ES-I3 (cell line): ENCODE results near the gene ADAMTSL3.
"Not testable (repeated sequence)": the region's sequence is repeated elsewhere in the genome, so short reads cannot be mapped to it uniquely, and the experiment has no call there.

Experiments
- H3K36me3 ChIP-seq: 2 replicates; pipeline ENCODE4 v1.6.1; 2013; ENCODE audit warnings: mild to moderate bottlenecking, low read length, control low read depth, moderate library complexity; ENCODE audit not compliant: insufficient read depth
- H3K4me1 ChIP-seq: 2 replicates; pipeline ENCODE4 v1.6.1; 2013; ENCODE audit warnings: mild to moderate bottlenecking, control low read depth, low read length; ENCODE audit not compliant: insufficient read depth
- H3K9ac ChIP-seq: 2 replicates; pipeline ENCODE4 v1.6.1; 2013; ENCODE audit warnings: low read depth, mild to moderate bottlenecking, low read length, moderate library complexity
- H3K9me3 ChIP-seq: 2 replicates; pipeline ENCODE4 v1.6.1; 2013; ENCODE audit warnings: mild to moderate bottlenecking, low read length, moderate library complexity; ENCODE audit not compliant: control insufficient read depth, insufficient read depth

The ADAMTSL3 gene

DNA sequence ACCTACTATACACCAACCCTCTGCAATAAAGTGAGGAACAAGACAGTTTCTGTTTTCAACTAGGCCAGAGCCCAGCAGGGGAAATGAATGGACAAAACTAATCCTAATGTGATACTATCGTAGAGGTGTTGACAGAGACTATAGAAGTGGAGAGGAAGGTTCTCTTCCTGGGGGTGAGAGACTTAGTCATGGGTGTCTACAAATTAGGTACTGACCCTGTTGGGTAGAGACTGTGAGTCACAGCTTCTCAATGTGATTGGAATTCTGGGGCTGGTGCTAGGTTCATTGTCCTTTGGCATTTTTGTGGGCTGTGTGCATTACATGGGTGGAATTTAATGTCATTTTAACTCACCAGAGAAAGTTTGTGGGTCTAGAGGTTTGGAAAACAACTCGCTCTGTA, 79.3 kb downstream of the ADAMTSL3 start:
- no peaks in the 10 kb centered on the region for H3K9me3 ChIP-seq
- H3K4me1 ChIP-seq, result peaks cover 19% of the 10 kb centered on the region
- H3K9ac ChIP-seq, result no peak overlapping the region
- no peaks in the 10 kb centered on the region for H3K36me3 ChIP-seq

DNA sequence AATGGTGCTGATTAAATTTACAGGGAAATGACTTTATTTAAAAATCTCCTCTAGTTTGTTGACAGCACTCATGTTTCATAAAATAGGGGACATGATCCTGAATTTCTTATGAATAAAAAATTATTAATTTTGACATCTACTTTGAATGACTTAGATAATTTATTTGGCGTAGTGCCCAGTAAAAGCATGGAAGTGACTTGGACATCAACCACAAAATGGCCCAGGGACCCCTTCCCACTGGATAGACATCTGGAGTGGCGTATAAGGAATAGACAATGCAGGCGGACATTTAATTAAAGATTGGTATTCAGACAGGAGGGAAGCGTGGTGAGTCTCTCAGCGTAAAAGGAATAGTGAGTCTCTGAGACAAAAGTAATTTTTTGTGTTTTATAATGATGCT, 79.8 kb downstream of the ADAMTSL3 start:
- no peak overlapping the region for H3K9ac ChIP-seq
- no peaks in the 10 kb centered on the region for H3K36me3 ChIP-seq
- H3K4me1 ChIP-seq, result peaks cover 19% of the 10 kb centered on the region
- H3K9me3 ChIP-seq, result no peaks in the 10 kb centered on the region

- H3K9me3 ChIP-seq, result no peaks in the 10 kb centered on the region
- peaks cover 19% of the 10 kb centered on the region for H3K4me1 ChIP-seq
- H3K9ac ChIP-seq, result no peak overlapping the region
- no peaks in the 10 kb centered on the region for H3K36me3 ChIP-seq
Observed at GRCh38 chr15:83734487-83734886, 80.6 kb downstream of the ADAMTSL3 start.

GRCh38 chr15:83739629-83740028, 85.7 kb downstream of the ADAMTSL3 start:
- Histone ChIP-seq H3K9me3 (no peaks in the 10 kb centered on the region), H3K4me1 (peaks cover under 1% of the 10 kb centered on the region; the same call in 1 of the 2 replicates), H3K9ac (no peak overlapping the region), H3K36me3 (no peaks in the 10 kb centered on the region)

DNA sequence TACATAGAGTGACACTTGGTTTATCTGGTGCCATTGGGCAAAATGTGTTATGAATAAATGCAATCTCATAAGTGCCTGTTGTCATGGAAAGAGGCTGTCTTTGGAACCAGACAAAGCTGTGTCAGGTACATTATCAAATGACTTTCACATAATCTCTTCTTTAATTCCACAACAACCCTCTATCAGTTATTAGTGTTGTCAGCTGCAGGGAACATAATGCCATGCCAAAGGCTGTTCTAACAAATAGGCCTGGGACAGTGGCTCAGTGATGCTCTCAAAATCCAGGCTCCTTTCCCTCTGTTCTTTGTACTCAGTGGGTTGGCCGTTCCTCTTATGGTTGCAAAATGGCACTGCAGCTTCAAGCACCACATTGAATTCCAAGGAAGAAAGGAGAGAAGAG, 91.8 kb downstream of the ADAMTSL3 start:
- Histone ChIP-seq H3K4me1 (no peaks in the 10 kb centered on the region), H3K9me3 (no peaks in the 10 kb centered on the region), H3K9ac (no peak overlapping the region), H3K36me3 (no peaks in the 10 kb centered on the region)

GRCh38 chr15:83746231-83746630, 92.3 kb downstream of the ADAMTSL3 start:
- Histone ChIP-seq H3K9ac (no peak overlapping the region), H3K36me3 (no peaks in the 10 kb centered on the region), H3K9me3 (no peaks in the 10 kb centered on the region), H3K4me1 (no peaks in the 10 kb centered on the region)

GRCh38 chr15:83747050-83747717, 93.3 kb downstream of the ADAMTSL3 start:
- no peaks in the 10 kb centered on the region for H3K36me3 ChIP-seq
- H3K9me3 ChIP-seq, result no peaks in the 10 kb centered on the region
- H3K9ac ChIP-seq, result no peak overlapping the region
- no peaks in the 10 kb centered on the region for H3K4me1 ChIP-seq

- Histone ChIP-seq H3K4me1 (no peaks in the 10 kb centered on the region), H3K9ac (no peak overlapping the region), H3K9me3 (no peaks in the 10 kb centered on the region), H3K36me3 (no peaks in the 10 kb centered on the region)
Observed at GRCh38 chr15:83747718-83748110, 93.8 kb downstream of the ADAMTSL3 start.

DNA sequence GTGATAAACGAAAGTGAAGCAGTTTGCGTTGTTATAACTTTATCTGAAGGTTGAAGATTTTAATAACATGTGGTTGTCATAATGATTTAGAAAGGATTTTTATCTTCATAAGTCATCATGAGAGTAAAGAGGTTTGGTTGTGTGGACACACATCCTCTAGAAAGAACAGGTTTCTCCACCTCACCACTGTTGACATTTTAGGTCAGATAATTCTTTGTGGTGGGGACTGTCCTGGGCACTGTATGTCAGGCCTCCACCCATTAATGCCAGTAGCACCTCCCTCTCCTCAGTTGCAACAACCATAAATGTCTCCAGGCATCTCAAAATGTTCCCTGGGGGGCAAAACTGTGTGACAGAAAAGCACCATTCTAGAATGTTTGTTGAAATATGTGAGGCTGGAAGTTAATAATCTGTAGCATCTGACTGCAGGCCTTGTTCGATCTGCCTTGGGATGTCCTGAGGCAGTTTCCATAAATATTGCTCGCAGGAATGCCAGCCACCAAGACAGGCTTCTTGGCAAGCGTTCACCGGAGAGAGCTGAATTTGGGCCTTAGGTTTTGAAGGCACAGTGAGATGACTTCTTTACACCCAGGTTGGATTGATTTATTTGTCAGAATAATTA, 100.1 kb downstream of the ADAMTSL3 start:
- Histone ChIP-seq H3K4me1 (no peaks in the 10 kb centered on the region), H3K36me3 (no peaks in the 10 kb centered on the region), H3K9me3 (no peaks in the 10 kb centered on the region), H3K9ac (no peak overlapping the region)

DNA sequence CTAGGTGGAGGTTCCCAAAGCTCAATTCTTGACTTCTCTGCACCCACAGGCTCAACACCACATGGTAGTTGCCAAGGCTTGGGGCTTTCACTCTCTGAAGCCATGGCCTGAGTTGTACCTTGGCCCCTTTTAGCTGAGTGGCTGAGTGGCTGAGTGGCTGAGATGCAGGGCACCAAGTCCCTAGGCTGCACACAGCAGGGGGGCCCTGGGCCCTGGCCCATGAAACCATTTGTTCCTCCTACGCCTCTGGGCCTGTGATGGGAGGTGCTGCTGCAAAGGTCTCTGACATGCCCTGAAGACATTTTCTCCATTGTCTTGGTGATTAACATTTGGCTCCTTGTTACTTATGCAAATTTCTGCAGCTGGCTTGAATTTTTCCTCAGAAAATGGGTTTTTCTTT, 103.4 kb downstream of the ADAMTSL3 start:
- H3K9ac ChIP-seq, result not testable (repeated sequence)

GRCh38 chr15:83762367-83762766, 108.4 kb downstream of the ADAMTSL3 start:
- no peak overlapping the region for H3K9ac ChIP-seq
- no peaks in the 10 kb centered on the region; the same call in 1 of the 2 replicates for H3K9me3 ChIP-seq
- H3K4me1 ChIP-seq, result no peaks in the 10 kb centered on the region
- H3K36me3 ChIP-seq, result no peaks in the 10 kb centered on the region

More for the DNA sequence above, 103.4 kb downstream of the ADAMTSL3 start:
- not testable (repeated sequence) for H3K9me3 ChIP-seq, H3K4me1 ChIP-seq, H3K36me3 ChIP-seq

GRCh38 chr15:83764201-83764838, 110.4 kb downstream of the ADAMTSL3 start:
- H3K9ac ChIP-seq, result no peak overlapping the region
- no peaks in the 10 kb centered on the region for H3K4me1 ChIP-seq
- H3K9me3 ChIP-seq, result no peaks in the 10 kb centered on the region; the same call in 1 of the 2 replicates
- H3K36me3 ChIP-seq, result no peaks in the 10 kb centered on the region

DNA sequence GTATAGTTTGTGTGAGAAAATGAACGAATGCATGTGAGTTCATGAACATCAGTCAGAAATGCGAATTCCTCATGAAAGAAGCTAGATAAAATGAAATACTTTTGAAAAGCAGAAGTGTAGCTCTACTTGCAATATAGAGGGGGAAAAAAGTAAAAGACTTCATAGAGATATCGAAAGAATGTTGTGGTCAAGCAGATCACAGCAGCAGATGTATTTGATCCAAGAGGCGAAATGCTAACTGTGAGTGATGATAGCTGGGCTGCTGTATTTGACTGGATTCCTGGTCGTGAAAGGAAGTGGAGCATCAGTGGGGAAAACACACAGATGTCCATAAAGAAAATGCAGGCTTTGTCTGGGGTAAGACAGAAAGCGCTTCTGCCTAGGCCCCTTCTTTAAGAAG, 112.4 kb downstream of the ADAMTSL3 start:
- Histone ChIP-seq H3K9ac (no peak overlapping the region), H3K36me3 (no peaks in the 10 kb centered on the region), H3K4me1 (no peaks in the 10 kb centered on the region), H3K9me3 (no peaks in the 10 kb centered on the region; the same call in 1 of the 2 replicates)

DNA sequence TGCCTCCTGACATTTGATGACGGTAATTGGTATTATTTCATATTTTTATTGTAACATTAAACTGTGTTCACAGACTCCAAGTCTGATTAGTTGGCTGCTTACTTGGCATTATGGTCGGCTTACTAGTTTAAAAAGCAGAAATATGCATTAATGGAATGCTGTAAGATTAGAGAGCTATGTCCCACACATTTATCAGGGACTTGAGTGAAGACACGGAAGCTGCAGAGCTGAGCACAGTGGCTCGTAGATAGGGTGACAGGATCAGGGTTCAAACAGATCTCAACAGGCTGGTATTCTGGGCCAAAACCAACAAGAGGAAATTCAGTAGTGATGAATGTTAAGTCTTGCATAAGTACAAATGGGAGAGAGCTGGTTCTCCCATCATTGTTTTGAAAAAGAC, 113.8 kb downstream of the ADAMTSL3 start:
- H3K9ac ChIP-seq, result no peak overlapping the region
- no peaks in the 10 kb centered on the region for H3K4me1 ChIP-seq
- no peaks in the 10 kb centered on the region; the same call in 1 of the 2 replicates for H3K9me3 ChIP-seq
- H3K36me3 ChIP-seq, result no peaks in the 10 kb centered on the region
